ENCODE results near the gene APLP2.

DNA sequence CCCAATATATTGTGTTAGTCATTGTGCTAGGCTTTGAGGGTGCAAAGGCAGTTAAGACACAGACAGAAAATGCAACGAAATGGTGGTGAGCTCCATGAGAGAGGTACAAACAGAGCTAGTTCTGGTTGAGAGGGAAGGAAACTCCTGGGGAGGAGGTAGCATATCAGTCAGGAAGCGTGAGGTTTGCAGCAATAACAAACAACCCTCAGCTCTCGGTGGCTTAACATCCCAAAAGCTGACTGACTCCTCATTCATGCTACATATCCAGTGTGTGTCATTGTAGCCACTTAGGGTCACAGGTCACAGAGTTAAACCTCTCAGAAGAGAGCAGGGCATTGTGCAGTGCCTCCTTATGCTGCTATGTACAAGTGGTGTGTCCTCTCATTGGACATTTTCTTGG, 88.1 kb downstream of the APLP2 start:
- TF ChIP-seq EZH2 (IDR thresholded peaks at IDR 0.05) (no peak), POLR2AphosphoS5 (IDR thresholded peaks at IDR 0.05; ENCODE audit: borderline replicate concordance, low read depth, low read length) (no peak)

Measured in SK-N-MC (cell line).